ENCODE results near the gene RANGAP1.

The RANGAP1 gene

DNA sequence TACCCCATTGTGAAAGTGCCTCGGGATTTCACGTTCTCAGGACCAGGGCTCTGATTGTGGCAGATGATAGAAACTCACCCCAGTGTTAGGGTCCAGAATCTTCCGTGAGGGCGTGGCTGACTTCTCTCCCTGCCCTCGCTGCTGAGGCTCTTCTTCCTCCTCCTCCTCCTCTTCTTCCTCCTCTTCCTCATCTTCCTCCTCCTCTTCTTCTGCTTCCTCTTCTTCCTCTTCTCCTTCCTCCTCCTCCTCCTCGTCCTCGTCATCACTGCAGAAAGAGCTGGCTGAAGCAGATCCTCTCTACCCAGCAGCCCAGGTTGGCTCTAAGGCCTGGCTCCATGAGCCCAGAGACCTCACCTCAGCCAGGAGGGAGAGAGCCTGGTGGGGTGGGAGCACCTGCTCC, 31.8 kb downstream of the RANGAP1 start:
- H3K9me3 Mint-ChIP-seq (ENCODE audit: low read depth): no peaks in the 10 kb centered on the region
- H3K4me3 Mint-ChIP-seq: no peak overlapping the region
- H3K36me3 Mint-ChIP-seq: no peaks in the 10 kb centered on the region

DNA sequence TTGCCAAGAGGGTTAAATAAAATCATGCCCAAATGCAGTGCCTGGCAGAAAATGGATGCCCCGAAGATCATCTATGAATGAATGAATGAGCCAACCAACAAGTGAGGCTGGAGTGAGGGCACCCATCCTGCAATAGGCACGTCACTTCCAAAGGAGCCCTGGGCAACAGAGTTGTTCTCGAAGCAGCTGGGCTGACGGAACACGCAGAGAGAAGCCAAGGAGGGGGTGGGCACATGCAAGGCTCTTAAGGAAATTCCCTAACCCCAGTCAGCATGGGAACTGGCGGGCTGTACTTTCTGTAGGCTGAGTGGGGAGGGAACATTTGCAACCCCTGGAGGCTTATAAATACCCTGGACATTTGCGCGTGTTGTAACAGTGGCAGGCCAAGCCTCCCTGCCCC, 33.6 kb downstream of the RANGAP1 start:
- no peaks in the 10 kb centered on the region for H3K4me1 Mint-ChIP-seq (ENCODE audit: low read depth)

More for the DNA sequence above, 31.8 kb downstream of the RANGAP1 start:
- no peaks in the 10 kb centered on the region for H3K4me1 Mint-ChIP-seq (ENCODE audit: low read depth)
- no peaks in the 10 kb centered on the region for H3K27me3 Mint-ChIP-seq
- H3K27ac Mint-ChIP-seq: no peak overlapping the region

DNA sequence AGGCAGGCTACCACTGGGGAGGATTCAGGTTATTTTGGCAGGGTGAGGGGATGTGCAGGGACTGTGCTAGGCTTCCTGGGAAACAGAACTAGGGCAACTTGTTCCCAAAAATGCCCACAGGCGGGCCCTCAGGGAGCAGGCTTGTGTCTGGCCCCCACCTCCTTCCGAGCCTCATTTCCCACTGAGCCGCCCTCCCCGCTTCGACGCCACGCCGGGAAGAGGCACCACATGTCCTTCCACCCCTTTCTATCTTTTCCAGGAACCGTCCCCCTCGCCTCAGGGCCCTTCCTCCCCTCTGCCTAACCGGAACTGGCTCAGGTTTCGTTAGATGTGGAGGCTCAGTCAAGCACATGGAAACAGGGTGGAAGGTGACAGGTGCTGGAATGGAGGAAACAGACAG, 35.9 kb downstream of the RANGAP1 start:
- Mint-ChIP-seq H3K4me3 (no peak overlapping the region), H3K4me1 (ENCODE audit: low read depth) (no peaks in the 10 kb centered on the region), H3K27me3 (no peaks in the 10 kb centered on the region), H3K9me3 (ENCODE audit: low read depth) (no peaks in the 10 kb centered on the region), H3K36me3 (no peaks in the 10 kb centered on the region), H3K27ac (no peak overlapping the region)

More for the DNA sequence above, 33.6 kb downstream of the RANGAP1 start:
- H3K27me3 Mint-ChIP-seq: no peaks in the 10 kb centered on the region
- no peaks in the 10 kb centered on the region for H3K9me3 Mint-ChIP-seq (ENCODE audit: low read depth)
- no peaks in the 10 kb centered on the region for H3K36me3 Mint-ChIP-seq
- no peak overlapping the region for H3K4me3 Mint-ChIP-seq
- H3K27ac Mint-ChIP-seq: no peak overlapping the region

DNA sequence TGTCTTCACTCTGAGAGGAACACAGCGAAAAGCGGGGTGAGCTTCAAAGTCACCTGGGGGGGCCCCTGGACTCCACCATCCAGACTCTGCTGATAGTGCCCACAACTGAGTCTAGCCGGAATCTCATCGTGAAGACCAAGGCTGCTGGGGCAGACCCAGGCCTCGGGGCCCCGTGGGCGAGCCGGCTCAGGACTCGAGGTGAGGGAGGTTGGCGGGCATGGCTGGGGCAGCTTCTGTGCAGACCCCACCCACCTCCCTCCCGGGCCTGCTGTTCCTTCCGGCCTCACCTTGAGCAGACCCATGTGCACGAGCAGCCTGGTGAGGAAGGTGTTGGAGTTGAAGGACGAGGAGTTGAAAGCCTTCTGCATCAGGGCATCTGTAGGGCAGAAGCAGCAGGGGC, 36.5 kb downstream of the RANGAP1 start:
- no peak overlapping the region for H3K4me3 Mint-ChIP-seq
- no peaks in the 10 kb centered on the region for H3K27me3 Mint-ChIP-seq
- H3K36me3 Mint-ChIP-seq: no peaks in the 10 kb centered on the region
- H3K27ac Mint-ChIP-seq: peak overlapping the region; percentile 46
- no peaks in the 10 kb centered on the region for H3K4me1 Mint-ChIP-seq (ENCODE audit: low read depth)
- H3K9me3 Mint-ChIP-seq (ENCODE audit: low read depth): no peaks in the 10 kb centered on the region

DNA sequence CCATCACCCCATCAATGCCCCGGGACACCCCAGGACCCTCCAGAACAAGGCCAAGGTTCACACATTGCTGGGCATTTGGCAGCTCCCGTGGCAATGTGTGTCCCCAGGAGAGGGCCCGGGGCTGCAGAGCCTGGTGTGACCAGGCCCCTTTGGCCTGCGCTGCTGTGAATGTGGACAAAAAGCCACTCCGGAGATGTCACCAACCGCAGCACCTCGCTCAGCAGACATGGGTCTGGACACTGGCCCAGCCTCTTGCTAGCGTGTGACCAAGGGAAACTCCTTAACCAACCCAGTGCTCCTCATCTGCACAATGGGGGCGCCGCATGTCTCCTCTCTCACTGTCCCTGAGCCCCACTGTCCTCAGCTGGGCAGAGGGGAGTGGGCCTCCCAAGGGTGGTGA, 37.2 kb downstream of the RANGAP1 start:
- Mint-ChIP-seq H3K27me3 (no peaks in the 10 kb centered on the region), H3K9me3 (ENCODE audit: low read depth) (no peaks in the 10 kb centered on the region), H3K4me1 (ENCODE audit: low read depth) (no peaks in the 10 kb centered on the region), H3K4me3 (no peak overlapping the region), H3K27ac (no peak overlapping the region), H3K36me3 (no peaks in the 10 kb centered on the region)

DNA sequence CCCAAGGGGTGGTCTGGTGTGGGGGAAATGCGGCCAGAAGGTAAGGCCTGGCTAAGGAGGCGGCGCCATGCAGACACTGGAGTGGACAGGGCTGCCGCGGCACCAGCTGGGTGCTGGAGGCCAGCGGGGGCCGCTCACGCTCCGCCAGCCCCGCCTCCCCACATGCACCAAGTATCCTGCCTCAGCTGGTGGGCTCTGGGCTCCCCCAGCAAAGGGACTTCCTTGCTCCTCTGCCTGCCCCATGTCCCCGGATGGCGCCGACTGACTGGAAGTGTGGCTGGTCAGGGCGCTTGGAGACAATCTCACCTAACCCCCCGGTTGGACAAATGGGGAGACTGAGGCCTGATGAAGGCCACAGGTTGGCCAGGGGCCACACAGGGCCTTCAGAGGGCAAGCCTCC, 37.7 kb downstream of the RANGAP1 start:
- Mint-ChIP-seq H3K4me3 (no peak overlapping the region), H3K36me3 (no peaks in the 10 kb centered on the region), H3K9me3 (ENCODE audit: low read depth) (no peaks in the 10 kb centered on the region), H3K27ac (no peak overlapping the region), H3K27me3 (no peaks in the 10 kb centered on the region), H3K4me1 (ENCODE audit: low read depth) (no peaks in the 10 kb centered on the region)

DNA sequence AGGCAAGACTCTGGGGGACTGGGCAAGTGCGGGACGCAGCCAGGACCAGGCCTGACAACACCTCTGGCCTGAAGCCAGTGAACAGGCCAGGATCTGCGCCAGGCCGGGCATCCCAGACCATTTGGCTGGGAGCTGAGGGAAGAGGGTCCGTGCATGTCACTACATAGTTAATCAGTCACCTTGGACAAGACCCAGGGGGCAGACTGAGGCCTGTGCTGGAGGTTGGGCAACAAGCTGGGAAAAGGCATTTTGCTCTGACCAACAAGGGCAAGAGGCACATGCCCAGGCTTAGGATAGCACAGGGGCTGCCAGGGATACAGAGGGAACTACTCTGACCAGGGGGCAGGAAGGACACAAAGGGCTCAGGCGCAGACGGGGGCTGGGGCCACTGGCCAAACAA, 38.3 kb downstream of the RANGAP1 start:
- no peak overlapping the region for H3K4me3 Mint-ChIP-seq
- H3K27me3 Mint-ChIP-seq: no peaks in the 10 kb centered on the region
- no peaks in the 10 kb centered on the region for H3K4me1 Mint-ChIP-seq (ENCODE audit: low read depth)
- H3K27ac Mint-ChIP-seq: no peak overlapping the region
- H3K9me3 Mint-ChIP-seq (ENCODE audit: low read depth): no peaks in the 10 kb centered on the region
- no peaks in the 10 kb centered on the region for H3K36me3 Mint-ChIP-seq

DNA sequence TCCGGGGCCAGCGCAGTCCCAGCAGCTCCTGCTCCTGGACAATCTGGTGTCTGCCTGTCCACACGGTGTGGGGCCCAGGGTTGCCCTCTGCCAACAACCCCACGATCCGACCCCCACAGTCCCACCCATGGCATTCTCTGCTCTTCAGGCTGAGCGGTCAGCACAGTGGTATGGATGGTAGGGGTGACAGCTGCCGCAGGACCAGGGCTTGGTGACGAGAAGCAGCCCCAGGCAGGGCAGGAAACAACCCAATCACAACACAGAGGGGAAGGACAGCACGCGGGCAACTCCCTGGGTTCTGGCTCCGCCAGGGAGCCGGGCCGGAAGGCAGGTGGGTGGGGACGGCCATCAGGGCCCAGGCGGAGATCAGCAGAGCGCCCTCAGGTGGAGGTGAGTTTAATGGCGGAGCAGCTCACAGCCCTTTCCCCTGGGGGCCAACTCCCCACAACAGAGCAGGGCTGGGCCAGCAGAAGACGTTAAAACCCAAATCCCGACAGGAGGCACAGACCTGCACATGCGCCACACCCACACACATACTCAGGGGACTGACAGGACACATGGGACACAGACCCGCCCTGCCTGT, 40.0 kb downstream of the RANGAP1 start:
- Mint-ChIP-seq H3K4me1 (ENCODE audit: low read depth) (no peaks in the 10 kb centered on the region), H3K9me3 (ENCODE audit: low read depth) (no peaks in the 10 kb centered on the region), H3K27me3 (no peaks in the 10 kb centered on the region), H3K36me3 (no peaks in the 10 kb centered on the region), H3K4me3 (no peak overlapping the region), H3K27ac (no peak overlapping the region)

DNA sequence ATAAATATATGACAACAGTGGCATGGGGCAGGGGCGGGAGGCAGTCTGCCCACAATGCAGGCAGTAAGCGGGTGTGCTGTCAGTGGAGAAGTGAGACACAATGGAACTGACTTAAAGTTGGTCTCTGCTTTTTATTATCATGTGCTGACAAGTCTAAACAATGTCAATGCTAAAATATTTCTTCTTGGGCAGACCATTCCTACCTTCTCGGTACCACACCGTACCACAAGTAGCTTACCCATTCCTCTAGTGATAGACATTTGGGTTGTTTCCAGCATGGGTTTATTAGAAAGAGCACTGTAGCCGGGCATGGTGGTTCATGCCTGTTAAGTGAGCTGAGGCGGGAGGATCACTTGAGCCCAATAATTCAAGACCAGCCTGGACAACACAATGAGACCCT, 42.6 kb downstream of the RANGAP1 start:
- no peaks in the 10 kb centered on the region for H3K27me3 Mint-ChIP-seq
- H3K36me3 Mint-ChIP-seq: no peaks in the 10 kb centered on the region
- H3K9me3 Mint-ChIP-seq (ENCODE audit: low read depth): no peaks in the 10 kb centered on the region
- peaks cover 4% of the 10 kb centered on the region for H3K4me1 Mint-ChIP-seq (ENCODE audit: low read depth)
- no peak overlapping the region for H3K27ac Mint-ChIP-seq
- no peak overlapping the region for H3K4me3 Mint-ChIP-seq

DNA sequence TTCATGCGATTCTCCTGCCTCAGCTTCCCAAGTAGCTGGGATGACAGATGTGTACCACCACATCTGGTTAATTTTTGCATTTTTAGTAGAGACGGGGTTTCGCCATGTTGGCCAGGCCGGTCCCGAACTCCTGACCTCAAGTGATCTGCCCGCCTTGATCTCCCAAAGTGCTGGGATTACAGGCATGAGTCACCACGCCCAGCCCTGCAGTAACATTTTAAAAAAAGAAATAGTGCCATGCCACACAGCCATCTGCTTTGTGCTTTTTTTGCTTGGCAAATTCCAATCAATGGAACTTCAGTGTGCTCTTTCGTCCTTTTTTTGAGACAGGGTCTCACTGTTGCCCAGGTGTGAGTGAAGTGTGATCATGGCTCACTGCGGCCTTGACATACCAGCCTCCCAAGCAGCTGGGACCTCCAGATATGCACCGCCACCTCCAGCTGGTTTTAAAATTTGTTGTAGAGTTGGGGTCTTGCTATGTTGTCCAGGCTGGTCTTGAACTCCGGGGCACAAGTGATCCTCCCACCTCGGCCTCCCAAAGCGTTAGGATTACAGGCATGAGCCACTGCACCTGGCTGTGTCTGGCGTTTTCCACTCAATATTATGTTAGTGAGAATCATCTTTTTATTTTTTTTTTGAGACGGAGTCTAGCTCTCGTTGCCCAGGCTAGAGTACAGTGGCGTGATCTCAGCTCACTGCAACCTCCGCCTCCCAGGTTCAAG, 43.4 kb downstream of the RANGAP1 start:
- H3K27me3 Mint-ChIP-seq: no peaks in the 10 kb centered on the region
- no peaks in the 10 kb centered on the region for H3K36me3 Mint-ChIP-seq

DNA sequence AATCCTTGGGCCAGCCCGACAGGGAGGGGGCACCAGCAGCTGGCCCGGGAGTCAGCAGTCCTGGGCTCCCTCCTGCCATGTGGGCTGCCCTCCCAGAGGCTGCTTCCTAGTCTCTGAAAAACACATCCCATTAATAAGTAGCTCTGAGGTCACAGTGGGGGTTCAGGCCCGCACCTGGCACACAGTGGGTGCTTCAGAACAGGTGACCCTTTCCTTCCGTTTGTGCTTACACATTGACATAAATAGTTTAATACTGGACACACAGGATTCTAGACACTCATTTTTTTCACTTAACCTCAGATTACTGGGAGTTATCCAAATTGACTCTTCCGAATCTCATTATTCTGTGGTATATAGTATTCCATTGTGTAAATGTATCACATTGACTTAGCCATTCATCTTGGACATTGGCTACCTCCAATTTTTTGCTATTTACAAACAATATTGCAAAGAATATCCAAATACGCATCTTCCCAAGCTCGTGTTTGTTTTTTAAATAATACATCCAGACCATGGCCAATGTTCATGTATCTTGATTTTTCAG, 44.8 kb downstream of the RANGAP1 start:
- Mint-ChIP-seq H3K4me1 (ENCODE audit: low read depth) (peaks cover 10% of the 10 kb centered on the region), H3K9me3 (ENCODE audit: low read depth) (no peaks in the 10 kb centered on the region), H3K4me3 (no peak overlapping the region), H3K27me3 (no peaks in the 10 kb centered on the region), H3K27ac (no peak overlapping the region), H3K36me3 (no peaks in the 10 kb centered on the region)

More for the DNA sequence above, 43.4 kb downstream of the RANGAP1 start:
- no peak overlapping the region for H3K4me3 Mint-ChIP-seq
- H3K27ac Mint-ChIP-seq: no peak overlapping the region
- no peaks in the 10 kb centered on the region for H3K9me3 Mint-ChIP-seq (ENCODE audit: low read depth)
- peaks cover 4% of the 10 kb centered on the region for H3K4me1 Mint-ChIP-seq (ENCODE audit: low read depth)

DNA sequence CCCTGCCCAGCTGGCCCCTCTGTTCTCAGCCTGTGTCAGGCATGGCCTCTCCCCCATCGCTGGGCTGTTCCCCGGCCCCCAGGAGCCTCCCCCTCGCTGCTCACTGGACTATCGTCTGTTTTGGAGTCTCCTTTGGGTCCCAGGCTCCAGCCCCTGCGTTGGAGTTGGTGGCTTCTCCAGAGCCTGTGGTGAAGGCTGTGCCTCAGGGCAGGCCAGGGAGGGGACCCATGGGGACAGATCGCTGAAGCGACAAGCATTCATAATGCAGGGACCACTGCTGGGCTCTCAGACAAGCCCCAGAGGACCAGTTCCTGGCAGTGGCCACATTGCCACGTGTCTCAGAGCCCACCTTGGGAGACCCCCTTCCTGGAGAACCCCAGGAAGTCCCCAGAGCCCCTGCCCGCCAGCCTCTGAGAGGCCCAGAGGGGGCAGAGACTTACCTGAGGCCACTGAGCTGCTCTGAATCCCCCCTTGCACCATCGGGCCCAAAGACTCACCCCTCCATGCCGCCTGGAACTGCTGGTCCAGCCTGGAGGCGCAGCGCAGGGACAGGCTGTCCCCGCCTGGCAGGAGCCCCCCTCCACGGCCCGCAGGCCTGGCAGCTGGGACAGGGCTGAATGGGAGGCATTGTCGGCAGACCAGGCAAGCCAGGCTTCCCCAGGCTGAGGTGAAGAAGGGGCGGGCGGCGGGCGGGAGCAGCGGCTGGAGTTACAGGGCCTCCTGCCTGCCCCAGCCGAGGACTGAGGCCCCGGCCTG, 45.4 kb downstream of the RANGAP1 start, which contains the start of gene CHADL:
CHADL (minus strand) TSS at position 555 of the 756 bp plus-strand sequence; CDS start at position 505, 50 bp downstream.
- H3K4me1 Mint-ChIP-seq (ENCODE audit: low read depth): peaks cover 10% of the 10 kb centered on the region
- no peaks in the 10 kb centered on the region for H3K36me3 Mint-ChIP-seq
- no peaks in the 10 kb centered on the region for H3K9me3 Mint-ChIP-seq (ENCODE audit: low read depth)
- no peak within 1 kb of the TSS for H3K4me3 Mint-ChIP-seq
- no peak within 1 kb of the TSS for H3K27ac Mint-ChIP-seq
- H3K27me3 Mint-ChIP-seq: no peaks in the 10 kb centered on the region

DNA sequence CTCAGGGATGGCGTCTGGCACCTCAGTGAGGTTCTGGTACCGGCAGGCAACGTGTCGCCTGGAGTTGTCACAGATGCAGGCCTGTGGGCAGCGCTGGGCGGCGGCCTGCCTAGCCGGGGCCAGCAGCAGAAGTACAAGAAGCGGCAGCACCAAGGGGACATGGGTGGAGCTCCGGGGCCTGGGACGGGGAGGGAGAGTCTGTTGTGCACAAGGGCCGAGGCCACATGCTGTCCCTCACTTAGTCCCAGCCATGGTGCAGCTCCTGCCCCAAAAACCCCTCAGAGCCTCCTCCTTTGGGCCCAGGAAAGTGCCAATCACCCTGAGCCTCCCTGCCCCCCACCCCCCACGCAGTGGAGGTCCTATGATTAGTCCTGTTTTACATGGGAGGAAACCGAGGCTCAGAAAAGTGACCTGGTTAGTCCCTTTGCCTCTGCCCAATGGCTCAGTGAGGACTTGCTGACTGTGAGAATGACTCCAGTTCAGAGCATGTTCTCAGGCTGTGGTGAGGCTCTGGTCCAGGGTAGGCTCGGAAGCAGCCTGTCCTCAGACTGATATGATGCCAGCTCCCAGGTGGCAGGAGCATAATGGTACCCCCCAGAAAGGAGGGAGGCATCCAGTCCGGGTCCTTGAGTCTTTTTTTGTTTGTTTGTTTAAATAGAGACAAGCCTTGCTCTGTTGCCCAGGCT, 46.4 kb downstream of the RANGAP1 start:
- Mint-ChIP-seq H3K9me3 (ENCODE audit: low read depth) (no peaks in the 10 kb centered on the region), H3K4me3 (no peak overlapping the region), H3K27me3 (no peaks in the 10 kb centered on the region), H3K4me1 (ENCODE audit: low read depth) (peaks cover 10% of the 10 kb centered on the region), H3K27ac (no peak overlapping the region), H3K36me3 (no peaks in the 10 kb centered on the region)

DNA sequence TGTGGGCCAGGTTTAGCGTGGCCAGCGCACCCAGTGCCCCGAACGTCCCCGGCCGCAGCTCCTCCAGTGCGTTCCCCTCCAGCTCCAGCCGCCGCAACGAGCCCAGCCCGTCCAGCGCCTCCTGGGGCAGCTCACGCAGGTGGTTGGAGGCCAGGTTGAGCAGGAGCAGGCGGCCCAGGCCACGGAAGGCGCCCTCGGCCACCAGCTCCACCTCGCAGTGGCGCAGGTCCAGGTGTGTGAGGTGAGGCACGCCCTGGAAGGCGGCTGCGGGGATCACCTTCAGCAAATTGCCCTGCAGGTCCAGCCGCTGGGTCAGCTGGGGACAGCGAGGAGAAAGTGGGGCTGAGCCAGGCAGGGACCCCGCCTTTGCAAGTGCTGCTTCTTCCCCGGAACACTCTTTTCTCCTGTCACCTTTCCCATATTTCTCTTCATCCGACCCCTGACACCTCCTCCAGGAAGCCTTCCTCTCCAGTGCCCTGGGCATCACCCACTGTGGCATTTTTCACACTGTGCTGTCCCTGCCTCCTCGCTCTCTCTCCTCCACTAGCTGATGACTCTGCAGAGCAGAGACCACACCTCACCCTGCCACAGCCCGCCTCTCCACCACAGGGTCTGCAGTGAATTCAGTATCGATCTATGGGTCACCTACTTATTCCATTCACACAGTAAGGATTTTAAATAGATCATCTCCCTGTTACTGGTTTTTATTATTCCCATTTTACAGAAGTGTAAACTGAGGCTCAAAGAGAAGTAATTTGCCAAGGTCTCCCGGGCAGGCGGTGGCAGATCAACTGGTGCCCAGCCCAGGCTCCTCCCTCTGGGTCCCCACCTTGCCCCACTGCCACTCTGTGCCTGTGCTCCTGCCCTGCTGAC, 47.2 kb downstream of the RANGAP1 start:
- Mint-ChIP-seq H3K27ac (peak overlapping the region; percentile 13), H3K36me3 (no peaks in the 10 kb centered on the region), H3K9me3 (ENCODE audit: low read depth) (no peaks in the 10 kb centered on the region), H3K4me3 (peak overlapping the region; percentile 78), H3K27me3 (no peaks in the 10 kb centered on the region), H3K4me1 (ENCODE audit: low read depth) (peaks cover 10% of the 10 kb centered on the region)

All from activated naive CD8-positive, alpha-beta T cell (primary cell).